Measurements from ENCODE around the gene WBP2NL. TPM values are rescaled to one million over a fixed set of nuclear protein-coding genes. Genes with fewer than 3 reads are reported as not detected.

Gene WBP2NL
- total and polyA plus RNA-seq, 2 donors (not counting 1 experiment from before 2014, with no cell fraction given) = 1.6 to 10.4 TPM

- H3K4me3 ChIP-seq (ENCODE audit: control extremely low read depth in 1 of 5, extremely low read depth in 1 of 5, insufficient read depth in 1 of 5, low read depth in 2 of 5, low read length in 4 of 5) = peak overlapping the region in 1 of 5 experiments; percentile 35
- no CpG with 5 or more reads among the region's 2 CpGs for WGBS (ENCODE audit: insufficient coverage)
- intact Hi-C loops (cut with micrococcal nuclease) = no loop called here
- peak; percentile 54 for DNase-seq
- H3K9me3 ChIP-seq (ENCODE audit: control extremely low read depth in 1 of 3, control insufficient read depth in 2 of 3, insufficient read depth in 1 of 3, low read length in 2 of 3) = peaks cover 0 to 3% (median 0%) of the 10 kb centered on the region in 3 donors
- H2AFZ ChIP-seq (ENCODE audit: insufficient read depth, low read depth, low read length, poor library complexity, severe bottlenecking) = peak overlapping the region; percentile 66
- peaks cover 22% of the 10 kb centered on the region for H3K4me1 Mint-ChIP-seq
- peak overlapping the region; percentile 65 for H3K4me2 ChIP-seq (replicated peaks; ENCODE audit: low read depth, low read length, poor library complexity, severe bottlenecking)
- POLR2A ChIA-PET = interaction anchor here (0.6 kb wide), 1 partner anchor 16 kb away, joined by 3 read pairs; no protein-coding TSS in a partner anchor
- H3K79me2 ChIP-seq (ENCODE audit: control insufficient read depth, insufficient read depth, low read length) = no peaks in the 10 kb centered on the region
- H3K4me3 Mint-ChIP-seq = peak overlapping the region; percentile 11
- peak overlapping the region; percentile 76 for H3K27ac Mint-ChIP-seq
- no peaks in the 10 kb centered on the region for H3K27me3 ChIP-seq (replicated peaks in 1 of 4; ENCODE audit: control extremely low read depth in 1 of 4, control insufficient read depth in 3 of 4, insufficient read depth in 4 of 4, low read length in 3 of 4)
- H3K27ac ChIP-seq (ENCODE audit: low read length in 2 of 2) = no peak overlapping the region
- TF ChIP-seq CTCF (IDR thresholded peaks at IDR 0.05) (no peak), EZH2 (IDR thresholded peaks at IDR 0.05; ENCODE audit: borderline replicate concordance, insufficient read depth, low read depth, low read length, poor library complexity, severe bottlenecking) (no peak)
- no peak overlapping the region for H3K9ac ChIP-seq (ENCODE audit: low read length)
- no peaks in the 10 kb centered on the region for H3K9me3 Mint-ChIP-seq (ENCODE audit: insufficient read depth)
- peaks cover 13 to 17% of the 10 kb centered on the region in 2 donors for H3K4me1 ChIP-seq (ENCODE audit: control insufficient read depth in 2 of 2, insufficient read depth in 2 of 2, low read length in 2 of 2)
- no peaks in the 10 kb centered on the region for H3K36me3 ChIP-seq (replicated peaks in 1 of 2; ENCODE audit: control extremely low read depth in 1 of 2, control insufficient read depth in 1 of 2, extremely low read depth in 1 of 2, insufficient read depth in 2 of 2, low read length in 1 of 2)
- no peaks in the 10 kb centered on the region for H3K27me3 Mint-ChIP-seq
- CTCF ChIA-PET = interaction anchor here (1.1 kb wide), 1 partner anchor 70 kb away, joined by 3 read pairs; no protein-coding TSS in a partner anchor
- no peaks in the 10 kb centered on the region for H4K20me1 ChIP-seq (ENCODE audit: control insufficient read depth, insufficient read depth, low read length, poor library complexity, severe bottlenecking)
- peak; percentile 71 for ATAC-seq (ENCODE audit: low read depth)
Measured at GRCh38 chr22:42022162-42022847, 23.7 kb downstream of the WBP2NL start.

GRCh38 chr22:42025421-42025820, 26.8 kb downstream of the WBP2NL start:
- Histone ChIP-seq H3K4me3 (ENCODE audit: control extremely low read depth in 1 of 5, extremely low read depth in 1 of 5, insufficient read depth in 1 of 5, low read depth in 2 of 5, low read length in 4 of 5) (no peak overlapping the region), H3K27me3 (replicated peaks in 1 of 4; ENCODE audit: control extremely low read depth in 1 of 4, control insufficient read depth in 3 of 4, insufficient read depth in 4 of 4, low read length in 3 of 4) (no peaks in the 10 kb centered on the region), H3K9ac (ENCODE audit: low read length) (no peak overlapping the region), H2AFZ (ENCODE audit: insufficient read depth, low read depth, low read length, poor library complexity, severe bottlenecking) (no peak overlapping the region), H3K9me3 (ENCODE audit: control extremely low read depth in 1 of 3, control insufficient read depth in 2 of 3, insufficient read depth in 1 of 3, low read length in 2 of 3) (peaks cover 0 to 3% (median 0%) of the 10 kb centered on the region in 3 donors), H3K4me2 (replicated peaks; ENCODE audit: low read depth, low read length, poor library complexity, severe bottlenecking) (no peak overlapping the region), H3K79me2 (ENCODE audit: control insufficient read depth, insufficient read depth, low read length) (no peaks in the 10 kb centered on the region), H3K36me3 (replicated peaks in 1 of 2; ENCODE audit: control extremely low read depth in 1 of 2, control insufficient read depth in 1 of 2, extremely low read depth in 1 of 2, insufficient read depth in 2 of 2, low read length in 1 of 2) (no peaks in the 10 kb centered on the region), H3K4me1 (ENCODE audit: control insufficient read depth in 2 of 2, insufficient read depth in 2 of 2, low read length in 2 of 2) (peaks cover 13 to 17% of the 10 kb centered on the region in 2 donors), H3K27ac (ENCODE audit: low read length in 2 of 2) (no peak overlapping the region), H4K20me1 (ENCODE audit: control insufficient read depth, insufficient read depth, low read length, poor library complexity, severe bottlenecking) (no peaks in the 10 kb centered on the region)
- POLR2A ChIA-PET = no interaction called here
- Mint-ChIP-seq H3K4me1 (peaks cover 24% of the 10 kb centered on the region), H3K9me3 (ENCODE audit: insufficient read depth) (no peaks in the 10 kb centered on the region), H3K27me3 (no peaks in the 10 kb centered on the region), H3K27ac (no peak overlapping the region), H3K4me3 (no peak overlapping the region)
- TF ChIP-seq CTCF (IDR thresholded peaks at IDR 0.05) = no peak
- CTCF ChIA-PET = interaction anchor here (0.9 to 1.1 kb wide), 2 partner anchors 9 to 12 kb away, joined by 3 to 4 read pairs; no protein-coding TSS in a partner anchor
- ATAC-seq (ENCODE audit: low read depth) = no peak
- intact Hi-C loops (cut with micrococcal nuclease) = no loop called here
- WGBS (ENCODE audit: insufficient coverage) = no CpG with 5 or more reads among the region's 1 CpG
- no peak for DNase-seq

All from B cell (primary cell).